ENCODE measurements around the gene GTF2IRD1.

- no peak for TF ChIP-seq CTCF (IDR thresholded peaks at IDR 0.05)
- no peak for TF ChIP-seq POLR2A (IDR thresholded peaks at IDR 0.05)
Observed at GRCh38 chr7:74482197-74482467, 28.4 kb downstream of the GTF2IRD1 start.

All from testis (tissue), 2 donors.